HG02610 (cell line): ENCODE results near the gene GMPS.
"Not testable (repeated sequence)": the region's sequence is repeated elsewhere in the genome, so short reads cannot be mapped to it uniquely, and the experiment has no call there.

Experiments
- ATAC-seq: cut with Tn5 transposase; IDR thresholded peaks from one replicate; pipeline ENCODE4 v1.9.1; 2021; ENCODE audit warnings: mild to moderate bottlenecking, moderate library complexity; ENCODE audit not compliant: unreplicated experiment

Gene GMPS

DNA sequence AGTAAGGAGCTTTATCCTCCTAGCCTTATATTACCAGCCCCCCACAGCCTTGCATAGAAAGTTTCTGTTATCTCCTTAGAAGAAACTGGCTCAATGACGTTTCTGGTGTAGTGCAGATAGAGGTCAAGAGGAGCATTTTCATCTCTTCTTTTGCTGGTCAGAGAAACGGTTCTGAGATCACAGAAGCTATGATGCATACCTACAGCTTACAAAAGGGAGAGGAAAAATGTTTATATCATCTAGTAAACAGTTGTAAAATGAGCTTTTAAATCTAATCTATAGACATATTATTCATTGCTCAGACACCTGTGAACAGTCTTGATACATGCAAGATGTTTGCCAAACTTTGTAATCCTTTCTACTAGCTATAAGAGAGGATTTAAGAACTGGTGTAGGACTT, 68.0 kb downstream of the GMPS start:
- no peak for ATAC-seq

- ATAC-seq: no peak
Observed at GRCh38 chr3:155941354-155941753, 70.9 kb downstream of the GMPS start.

GRCh38 chr3:155944081-155944480, 73.6 kb downstream of the GMPS start:
- no peak for ATAC-seq

DNA sequence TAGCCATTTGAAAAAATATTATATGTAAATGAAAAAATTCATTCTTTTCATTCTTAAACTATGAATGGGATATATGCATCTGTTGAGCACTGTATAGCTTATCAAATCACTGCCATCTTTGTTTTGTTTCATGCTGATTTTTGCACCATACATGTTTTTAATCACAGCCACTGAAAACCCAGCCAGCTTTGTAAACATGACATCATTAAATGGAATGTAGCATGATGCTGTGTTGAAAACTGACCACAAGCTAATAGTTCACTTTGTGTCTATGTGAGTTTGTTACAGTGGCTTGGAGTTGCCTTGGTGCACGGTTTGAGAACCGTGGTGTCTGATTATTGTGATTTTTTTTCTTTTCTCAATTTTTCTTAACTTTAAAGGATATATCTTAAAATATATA, 75.7 kb downstream of the GMPS start:
- ATAC-seq: no peak

DNA sequence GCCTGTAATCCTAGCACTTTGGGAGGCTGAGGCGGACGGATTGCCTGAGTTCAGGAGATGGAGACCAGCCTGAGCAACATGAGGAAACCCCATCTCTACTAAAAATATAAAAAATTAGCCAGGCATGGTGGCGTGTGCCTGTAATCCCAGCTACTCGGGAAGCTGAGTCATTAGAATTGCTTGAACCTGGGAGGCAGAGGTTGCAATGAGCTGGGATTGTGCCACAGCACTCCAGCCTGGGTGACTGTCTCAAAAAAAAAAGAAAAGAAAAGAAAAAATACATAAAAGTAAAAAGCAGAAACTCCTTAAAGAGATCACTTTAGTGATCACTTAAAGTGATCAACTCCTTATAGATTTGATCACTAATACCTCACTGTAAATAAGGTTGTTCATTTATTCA, 78.0 kb downstream of the GMPS start:
- no peak for ATAC-seq

DNA sequence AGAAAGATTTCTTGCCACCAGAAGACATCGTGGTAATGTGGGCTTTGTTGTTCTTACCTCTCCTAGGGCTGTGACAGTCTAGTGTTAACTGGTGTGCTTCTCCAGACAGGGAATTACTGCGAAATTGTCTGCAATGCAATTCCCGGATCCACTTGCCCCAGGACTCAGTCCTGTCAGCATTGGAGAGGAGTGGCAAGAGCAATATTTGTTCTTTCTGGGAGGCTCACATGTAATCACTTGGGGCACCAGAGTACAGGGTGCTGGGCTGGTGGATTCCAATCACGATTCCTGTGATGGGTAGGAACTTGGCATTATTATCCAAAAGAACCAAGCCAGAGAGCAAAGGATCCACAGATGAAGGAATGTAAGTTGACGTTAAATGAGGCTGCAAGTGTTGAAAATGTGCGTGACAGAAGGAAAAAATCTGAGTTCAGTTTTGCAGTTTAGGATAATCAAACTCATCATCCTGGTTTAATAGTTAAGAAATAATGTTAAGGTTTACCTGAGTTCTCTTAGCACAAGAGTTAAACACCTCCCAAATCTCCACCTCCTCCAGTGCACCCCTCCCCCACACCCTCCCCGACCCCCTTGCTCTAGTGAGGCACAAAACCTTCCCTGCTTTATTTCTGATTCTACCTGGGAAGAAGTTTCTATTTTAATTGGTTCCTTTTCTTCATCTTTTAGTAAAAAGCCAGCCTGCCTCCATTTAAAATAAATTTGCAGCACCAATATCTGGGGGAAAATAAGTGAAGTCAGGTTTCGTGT, 79.2 kb downstream of the GMPS start:
- no peak for ATAC-seq

GRCh38 chr3:155956508-155957411, 86.3 kb downstream of the GMPS start:
- no peak for ATAC-seq

GRCh38 chr3:155957412-155957880, 87.0 kb downstream of the GMPS start:
- no peak for ATAC-seq

- ATAC-seq: no peak
Observed at GRCh38 chr3:155958676-155959075, 88.2 kb downstream of the GMPS start.

GRCh38 chr3:155960060-155960459, 89.6 kb downstream of the GMPS start:
- ATAC-seq: no peak

DNA sequence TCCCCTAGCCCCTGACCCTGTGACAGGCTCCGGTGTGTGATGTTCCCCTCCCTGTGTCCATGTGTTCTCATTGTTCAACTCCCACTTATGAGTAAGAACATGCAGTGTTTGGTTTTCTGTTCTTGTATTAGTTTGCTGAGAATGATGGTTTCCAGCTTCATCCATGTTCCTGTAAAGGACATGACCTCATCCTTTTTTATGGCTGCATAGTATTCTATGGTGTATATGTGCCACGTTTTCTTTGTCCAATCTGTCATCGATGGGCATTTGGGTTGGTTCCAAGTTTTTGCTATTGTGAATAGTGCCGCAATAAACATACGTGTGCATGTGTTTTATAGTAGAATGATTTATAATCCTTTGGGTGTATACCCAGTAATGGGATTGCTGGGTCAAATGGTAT, 90.6 kb downstream of the GMPS start:
- ATAC-seq: not testable (repeated sequence)

- no peak for ATAC-seq
Observed at GRCh38 chr3:155963570-155963969, 93.1 kb downstream of the GMPS start.

GRCh38 chr3:155970398-155970797, 99.9 kb downstream of the GMPS start:
- ATAC-seq: no peak

DNA sequence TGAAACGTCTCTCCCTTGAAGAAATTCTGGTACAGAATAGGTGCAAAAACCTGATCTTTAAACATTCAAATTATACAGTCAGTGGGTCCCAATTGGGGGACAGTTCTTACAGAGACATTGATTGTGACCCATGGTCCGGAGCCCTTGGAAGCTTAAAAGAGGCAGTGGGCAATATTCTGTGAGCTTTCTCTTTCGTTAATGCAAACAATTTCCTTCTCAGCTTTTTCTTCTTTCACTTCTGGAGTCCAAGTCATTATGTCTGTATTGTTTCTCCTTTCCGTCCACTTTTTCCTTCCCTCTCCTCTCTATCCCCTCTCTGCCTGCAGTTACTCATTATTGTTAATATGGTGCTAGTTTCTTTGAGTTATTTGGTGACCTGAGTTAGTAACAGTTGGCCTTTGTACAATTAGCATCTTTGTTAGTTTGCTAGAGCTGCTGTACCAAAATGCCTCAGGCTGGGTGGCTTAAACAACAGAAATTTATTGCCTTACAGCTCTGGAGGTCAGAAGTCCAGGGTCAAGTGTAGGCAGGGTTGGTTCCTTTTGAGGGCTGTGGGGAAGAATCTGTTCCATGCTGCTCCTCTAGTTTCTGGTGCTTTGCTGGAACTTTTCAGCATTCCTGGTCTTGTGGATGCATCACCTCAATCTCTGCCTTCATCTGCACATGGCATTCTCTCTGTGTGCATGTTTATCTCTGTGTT, 102.6 kb downstream of the GMPS start:
- no peak for ATAC-seq

GRCh38 chr3:155978324-155978723, 107.9 kb downstream of the GMPS start:
- ATAC-seq: no peak

DNA sequence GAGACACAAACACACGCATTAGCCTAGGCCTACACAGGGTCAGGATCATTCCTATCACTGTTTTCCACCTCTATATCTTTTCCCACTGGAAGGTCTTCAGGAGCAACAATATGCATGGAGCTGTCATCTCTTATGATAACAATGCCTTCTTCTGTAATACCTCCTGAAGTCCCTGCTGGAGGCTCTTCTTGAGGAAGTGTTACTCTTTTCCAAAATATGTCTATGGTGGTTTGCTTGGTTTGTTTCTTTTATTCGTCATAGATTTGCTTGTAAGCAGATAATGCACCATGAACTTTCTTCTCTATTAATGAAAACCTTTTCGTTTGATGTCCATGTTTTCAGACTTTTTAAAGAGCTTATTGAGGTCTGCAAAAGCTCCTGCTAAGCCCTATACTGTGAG, 109.3 kb downstream of the GMPS start:
- ATAC-seq: no peak

GRCh38 chr3:155981669-155982068, 111.2 kb downstream of the GMPS start:
- no peak for ATAC-seq

DNA sequence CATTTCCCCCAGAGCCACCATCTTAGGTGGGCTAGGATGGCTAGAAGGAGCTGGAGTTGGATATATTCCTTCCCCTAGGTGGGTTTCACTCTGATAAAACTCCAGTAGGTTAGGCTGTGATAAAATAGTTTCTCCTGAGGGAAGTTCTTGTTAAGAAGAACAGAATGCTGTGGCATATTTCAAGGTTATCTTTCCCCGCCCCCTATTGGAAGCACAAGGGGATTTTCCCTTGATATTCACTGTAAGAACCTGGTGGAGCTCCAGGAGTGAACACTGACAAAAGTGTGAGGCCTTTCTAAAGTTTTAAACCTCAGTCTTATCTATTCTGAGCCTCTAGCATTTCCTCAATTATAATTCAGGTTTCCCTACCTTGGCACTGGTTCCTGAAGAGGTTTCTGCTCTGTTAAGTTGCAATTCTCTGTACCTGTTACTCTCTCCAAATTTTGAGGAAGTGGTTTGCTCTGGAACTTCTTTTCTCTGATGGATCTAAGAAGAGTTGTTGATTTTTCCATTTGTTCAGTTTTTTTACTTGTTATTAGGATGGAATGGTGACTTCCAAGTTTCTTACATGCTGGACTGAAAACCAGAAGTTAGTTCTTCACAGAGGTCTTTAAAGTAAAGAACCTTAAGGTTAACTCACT, 113.5 kb downstream of the GMPS start:
- ATAC-seq: no peak

DNA sequence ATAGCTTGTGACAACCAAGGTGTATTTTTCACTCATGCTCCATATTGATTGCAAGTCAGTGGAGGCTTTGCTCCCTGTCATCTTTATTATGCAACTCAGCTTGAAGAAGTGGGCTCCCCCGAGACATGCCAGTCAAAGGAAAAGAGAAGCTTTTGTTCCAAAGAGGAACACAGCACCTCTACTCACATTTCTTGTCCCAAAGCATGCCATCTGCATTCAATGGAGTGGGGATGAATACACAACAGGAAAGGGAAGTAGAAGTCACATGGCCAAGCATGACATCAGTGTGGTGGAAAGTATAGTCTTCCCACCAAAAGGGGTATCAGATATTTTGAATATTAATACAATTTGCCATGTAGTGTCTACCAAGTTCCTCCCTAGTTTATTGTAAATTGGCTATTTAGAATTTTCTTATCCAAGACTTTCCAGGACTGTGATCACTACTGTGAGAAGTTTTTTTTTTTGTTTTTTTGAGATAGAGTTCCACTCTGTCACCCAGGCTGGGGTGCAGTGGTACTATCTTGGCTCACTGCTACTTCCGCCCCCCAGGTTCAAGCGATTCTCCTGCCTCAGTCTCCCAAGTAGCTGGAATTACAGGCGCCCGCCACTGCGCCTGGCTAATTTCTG, 114.5 kb downstream of the GMPS start:
- no peak for ATAC-seq

GRCh38 chr3:155989536-155989935, 119.1 kb downstream of the GMPS start:
- no peak for ATAC-seq
